ENCODE results near the gene ANO1.

ANO1 gene

GRCh38 chr11:70169632-70170031, 91.5 kb downstream of the ANO1 start:
- no peak for TF ChIP-seq ZFX (IDR thresholded peaks at IDR 0.05)
- no peak for TF ChIP-seq CTCF (conservative IDR thresholded peaks at IDR 0.05)
- H3K27ac ChIP-seq = peak overlapping the region; percentile 70

- peak overlapping the region; percentile 70 for H3K27ac ChIP-seq
- TF ChIP-seq ZFX (IDR thresholded peaks at IDR 0.05) = no peak
- TF ChIP-seq CTCF (conservative IDR thresholded peaks at IDR 0.05) = no peak
Measured at GRCh38 chr11:70170596-70171210, 92.6 kb downstream of the ANO1 start.

- H3K27ac ChIP-seq = no peak overlapping the region
- TF ChIP-seq ZFX (IDR thresholded peaks at IDR 0.05) (no peak), CTCF (conservative IDR thresholded peaks at IDR 0.05) (no peak)
Measured at GRCh38 chr11:70173018-70173417, 94.9 kb downstream of the ANO1 start.

- no peak for TF ChIP-seq ZFX (IDR thresholded peaks at IDR 0.05)
- no peak for TF ChIP-seq CTCF (conservative IDR thresholded peaks at IDR 0.05)
- 0 out of 2 replicates have a peak overlapping the region, but pooled peaks have one; percentile 1 for H3K27ac ChIP-seq
Measured at GRCh38 chr11:70174547-70175235, 96.6 kb downstream of the ANO1 start.

- TF ChIP-seq ZFX (IDR thresholded peaks at IDR 0.05) (no peak), CTCF (conservative IDR thresholded peaks at IDR 0.05) (no peak)
- 0 out of 2 replicates have a peak overlapping the region, but pooled peaks have one; percentile 1 for H3K27ac ChIP-seq
Measured at GRCh38 chr11:70175236-70175698, 97.2 kb downstream of the ANO1 start.

- peak; percentile 98 for TF ChIP-seq CTCF (conservative IDR thresholded peaks at IDR 0.05)
- TF ChIP-seq ZFX (IDR thresholded peaks at IDR 0.05) = no peak
Measured at GRCh38 chr11:70176940-70177689, 99.0 kb downstream of the ANO1 start.

GRCh38 chr11:70180906-70181305, 102.8 kb downstream of the ANO1 start:
- no peak overlapping the region for H3K27ac ChIP-seq
- TF ChIP-seq ZFX (IDR thresholded peaks at IDR 0.05) = no peak
- TF ChIP-seq CTCF (conservative IDR thresholded peaks at IDR 0.05) = no peak

More at GRCh38 chr11:70176940-70177689, 99.0 kb downstream of the ANO1 start:
- no peak overlapping the region for H3K27ac ChIP-seq
